Choroid plexus epithelial cell (primary cell): ENCODE measurements around the gene PGM3.

ENCODE experiments used
- DNase-seq: peaks from one replicate; pipeline ENCODE4 v3.0.0-alpha.2; 2010; ENCODE audit warnings: low read depth
- H3K4me3 ChIP-seq: 2 replicates; pipeline ENCODE4 v1.5.1; 2011; ENCODE audit warnings: low read depth, mild to moderate bottlenecking, control low read depth, low read length, moderate library complexity
- TF ChIP-seq, protein P1 (sequence below): conservative IDR thresholded peaks from 2 replicates; pipeline ENCODE4 v1.5.1; 2011; ENCODE audit warnings: low read depth, mild to moderate bottlenecking, control low read depth, inconsistent platforms, low read length, moderate library complexity

The PGM3 gene

DNA sequence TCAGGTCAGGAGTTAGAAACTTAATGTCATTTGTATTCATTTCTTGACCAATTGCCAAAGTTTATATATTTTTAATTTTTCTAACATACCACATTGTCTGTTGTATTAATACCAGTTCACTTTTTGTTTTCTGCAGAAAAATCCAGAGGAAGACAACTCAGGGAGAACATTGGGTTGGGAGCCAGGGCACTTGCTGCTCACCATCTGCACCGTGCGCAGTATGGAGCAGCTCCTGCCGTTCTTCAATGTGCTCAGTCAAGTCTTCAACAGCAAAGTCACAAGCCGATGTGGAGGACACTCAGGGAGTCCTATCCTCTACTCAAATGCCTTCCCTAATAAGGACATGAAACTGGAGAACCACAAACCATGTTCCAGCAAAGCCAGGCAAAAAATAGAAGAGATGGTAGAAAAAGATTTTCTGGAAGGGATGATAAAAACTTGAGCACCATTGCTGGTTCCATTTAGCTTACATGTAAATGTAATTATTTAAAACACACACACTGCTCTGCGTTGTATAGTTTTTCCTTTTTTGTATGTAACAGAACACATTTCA, 25.3 kb downstream of the PGM3 start:
- no peak overlapping the region for H3K4me3 ChIP-seq
- no peak for DNase-seq
- TF ChIP-seq, protein P1, sequence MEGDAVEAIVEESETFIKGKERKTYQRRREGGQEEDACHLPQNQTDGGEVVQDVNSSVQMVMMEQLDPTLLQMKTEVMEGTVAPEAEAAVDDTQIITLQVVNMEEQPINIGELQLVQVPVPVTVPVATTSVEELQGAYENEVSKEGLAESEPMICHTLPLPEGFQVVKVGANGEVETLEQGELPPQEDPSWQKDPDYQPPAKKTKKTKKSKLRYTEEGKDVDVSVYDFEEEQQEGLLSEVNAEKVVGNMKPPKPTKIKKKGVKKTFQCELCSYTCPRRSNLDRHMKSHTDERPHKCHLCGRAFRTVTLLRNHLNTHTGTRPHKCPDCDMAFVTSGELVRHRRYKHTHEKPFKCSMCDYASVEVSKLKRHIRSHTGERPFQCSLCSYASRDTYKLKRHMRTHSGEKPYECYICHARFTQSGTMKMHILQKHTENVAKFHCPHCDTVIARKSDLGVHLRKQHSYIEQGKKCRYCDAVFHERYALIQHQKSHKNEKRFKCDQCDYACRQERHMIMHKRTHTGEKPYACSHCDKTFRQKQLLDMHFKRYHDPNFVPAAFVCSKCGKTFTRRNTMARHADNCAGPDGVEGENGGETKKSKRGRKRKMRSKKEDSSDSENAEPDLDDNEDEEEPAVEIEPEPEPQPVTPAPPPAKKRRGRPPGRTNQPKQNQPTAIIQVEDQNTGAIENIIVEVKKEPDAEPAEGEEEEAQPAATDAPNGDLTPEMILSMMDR, result no peak

DNA sequence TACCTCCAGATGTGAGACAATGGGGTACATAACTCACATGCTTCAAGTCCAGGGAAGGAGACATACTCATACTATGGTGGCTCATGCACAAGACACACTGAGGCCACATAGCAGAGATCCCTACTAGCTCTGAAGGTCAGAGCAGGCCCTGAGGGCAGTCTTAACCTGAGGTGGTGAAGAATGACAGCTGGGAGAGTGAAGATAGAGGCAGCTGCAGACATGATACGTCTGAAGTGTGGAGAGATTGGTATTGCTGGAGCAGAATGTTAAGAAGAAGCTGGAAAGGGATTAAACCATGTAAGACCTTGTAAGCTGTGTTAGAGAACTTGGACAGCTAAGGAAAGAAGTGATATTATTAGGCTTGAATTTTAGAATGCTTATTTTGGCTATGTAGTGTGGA, 32.9 kb downstream of the PGM3 start:
- no peak for DNase-seq
- TF ChIP-seq, protein P1, result no peak
- H3K4me3 ChIP-seq, result no peak overlapping the region

DNA sequence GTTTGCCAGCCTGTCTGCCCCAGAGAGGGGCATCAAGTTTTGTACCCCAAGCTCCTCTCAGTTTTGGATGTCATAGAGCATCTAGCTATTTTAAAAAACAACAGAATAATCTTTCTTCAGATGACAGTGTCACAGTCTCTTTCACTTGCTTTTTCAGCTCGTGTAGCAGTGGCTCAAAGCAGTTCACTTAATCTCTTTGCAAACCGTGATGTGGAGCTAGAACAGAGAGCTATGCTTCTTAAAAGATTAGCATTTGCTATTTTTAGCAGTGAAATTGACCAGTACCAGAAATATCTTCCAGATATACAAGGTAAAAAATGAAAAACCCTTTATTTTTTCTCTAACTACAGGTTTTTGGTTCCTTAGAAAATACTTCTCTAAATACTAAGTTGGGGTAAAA, 37.3 kb downstream of the PGM3 start:
- no peak overlapping the region for H3K4me3 ChIP-seq
- TF ChIP-seq, protein P1, result no peak
- no peak for DNase-seq

DNA sequence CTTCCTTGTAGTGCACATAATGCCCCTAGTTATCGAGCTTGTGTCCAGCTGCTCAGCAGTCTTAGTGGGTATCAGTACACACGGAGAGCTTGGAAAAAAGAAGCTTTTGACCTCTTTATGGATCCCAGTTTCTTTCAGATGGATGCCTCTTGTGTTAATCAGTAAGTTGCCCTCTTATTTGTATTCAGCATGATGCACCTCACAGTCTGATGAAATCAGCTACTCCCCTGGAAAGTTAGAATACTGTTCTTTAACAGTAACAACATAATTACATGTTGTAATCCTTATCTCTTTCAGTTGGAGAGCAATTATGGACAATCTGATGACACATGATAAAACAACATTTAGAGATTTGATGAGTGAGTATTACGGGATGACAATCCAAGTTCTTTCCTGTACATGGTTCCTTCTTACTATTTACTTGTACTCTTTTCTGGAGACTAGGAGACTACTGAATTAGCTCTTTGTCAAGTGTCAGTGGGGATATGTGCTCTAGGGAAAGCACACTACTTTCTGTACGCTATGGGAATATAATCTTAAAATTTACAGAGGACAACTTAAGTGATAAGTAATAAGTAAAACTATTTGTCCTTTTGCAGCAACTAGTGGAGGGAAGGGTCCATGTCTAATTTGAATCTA, 39.1 kb downstream of the PGM3 start:
- H3K4me3 ChIP-seq, result no peak overlapping the region
- TF ChIP-seq, protein P1, result no peak
- peak; percentile 16 for DNase-seq

DNA sequence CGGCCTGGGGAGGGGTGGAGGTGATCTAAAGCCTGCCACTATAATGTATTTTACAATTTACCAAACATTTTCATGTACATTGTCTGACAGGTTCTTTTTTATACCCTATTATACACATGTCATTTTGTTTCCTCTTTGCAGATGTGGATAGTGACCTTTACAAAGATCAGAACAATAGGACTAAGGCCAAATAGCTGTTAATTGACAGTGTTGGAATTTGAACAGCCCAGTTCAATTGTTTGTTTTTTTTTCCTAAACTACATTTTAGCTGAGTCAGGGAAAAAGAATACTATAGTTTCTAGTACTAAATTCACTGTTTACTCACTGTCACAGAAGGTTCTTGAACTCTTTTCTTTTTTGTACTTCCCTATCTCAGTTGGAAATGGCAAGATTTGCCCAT, 40.2 kb downstream of the PGM3 start:
- no peak for DNase-seq
- TF ChIP-seq, protein P1, result no peak
- no peak overlapping the region for H3K4me3 ChIP-seq

DNA sequence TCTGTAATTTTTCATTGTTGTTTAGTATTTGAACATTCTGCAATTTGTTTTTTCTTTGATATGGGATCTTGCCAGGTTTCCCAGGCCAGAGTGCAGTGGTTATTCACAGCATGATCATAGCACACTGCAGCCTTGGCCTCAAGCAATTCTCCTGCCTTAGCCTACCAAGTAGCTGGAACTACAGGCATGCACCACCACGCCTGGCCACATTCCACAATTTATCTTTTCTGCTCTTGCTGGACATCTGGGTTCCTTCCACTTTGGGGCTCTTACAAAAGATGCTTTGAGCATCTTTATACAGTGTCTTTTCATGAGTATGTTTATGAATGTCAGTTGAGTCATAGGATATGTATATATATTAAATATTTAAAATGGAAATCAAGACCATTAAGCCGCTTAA, 42.0 kb downstream of the PGM3 start:
- peak; percentile 64 for DNase-seq
- TF ChIP-seq, protein P1, result no peak
- H3K4me3 ChIP-seq, result no peak overlapping the region

DNA sequence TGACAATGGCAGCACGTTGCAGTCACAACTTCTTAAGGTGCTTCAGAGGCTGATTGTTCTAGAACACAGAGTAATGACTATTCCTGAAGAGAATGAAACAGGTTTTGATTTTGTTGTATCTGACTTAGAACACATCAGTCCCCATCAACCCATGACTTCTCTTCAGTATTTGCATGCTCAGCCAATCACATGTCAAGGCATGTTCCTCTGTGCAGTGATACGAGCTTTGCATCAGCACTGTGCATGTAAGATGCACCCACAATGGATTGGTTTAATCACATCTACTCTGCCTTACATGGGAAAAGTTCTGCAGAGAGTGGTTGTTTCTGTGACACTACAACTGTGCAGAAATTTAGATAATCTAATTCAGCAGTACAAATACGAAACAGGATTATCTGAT, 54.3 kb downstream of the PGM3 start:
- H3K4me3 ChIP-seq, result no peak overlapping the region
- DNase-seq, result no peak
- TF ChIP-seq, protein P1, result no peak
